ENCODE measurements around the gene LIMK1. TPM values are rescaled to one million over a fixed set of nuclear protein-coding genes. Genes with fewer than 3 reads are reported as not detected.

The LIMK1 gene
- total and polyA plus RNA-seq, 4 donors: 0.63 to 4.1 (median 3.4) TPM

- WGBS: 84% methylated on average over 17 of the region's 17 CpGs
- Histone ChIP-seq H3K4me3 (ENCODE audit: low read depth in 1 of 3, low read length in 3 of 3) (no peak overlapping the region), H3K9ac (ENCODE audit: low read depth in 1 of 2, low read length in 2 of 2) (no peak overlapping the region), H3K4me1 (ENCODE audit: control insufficient read depth in 4 of 4, insufficient read depth in 4 of 4, low read length in 3 of 4) (no peaks in the 10 kb centered on the region), H3K9me3 (ENCODE audit: control insufficient read depth in 4 of 4, low read length in 3 of 4) (no peaks in the 10 kb centered on the region), H3K27ac (ENCODE audit: low read depth in 1 of 2, low read length in 2 of 2) (no peak overlapping the region), H3K36me3 (ENCODE audit: control insufficient read depth in 4 of 4, insufficient read depth in 3 of 4, low read depth in 1 of 4, low read length in 3 of 4) (peaks cover 0 to 5% (median 0%) of the 10 kb centered on the region in 4 donors), H3K27me3 (ENCODE audit: control insufficient read depth in 4 of 4, insufficient read depth in 4 of 4, low read length in 3 of 4) (no peaks in the 10 kb centered on the region)
- TF ChIP-seq GABPA (IDR thresholded peaks at IDR 0.05 in 1 of 2, conservative IDR thresholded peaks at IDR 0.05 in 1 of 2) (no peak), NR2F2 (IDR thresholded peaks at IDR 0.05) (no peak), JUND (IDR thresholded peaks at IDR 0.05) (no peak), TAF1 (conservative IDR thresholded peaks at IDR 0.05) (no peak), SP1 (IDR thresholded peaks at IDR 0.05) (no peak), ATF3 (IDR thresholded peaks at IDR 0.05) (no peak), CTCF (IDR thresholded peaks at IDR 0.05; ENCODE audit: low read depth, low read length, missing input control) (no peak), ZBTB33 (IDR thresholded peaks at IDR 0.05) (no peak), RAD21 (IDR thresholded peaks at IDR 0.05) (no peak), FOXA1 (IDR thresholded peaks at IDR 0.05) (no peak), RXRA (IDR thresholded peaks at IDR 0.05) (no peak), FOXA2 (IDR thresholded peaks at IDR 0.05) (no peak), HNF4G (IDR thresholded peaks at IDR 0.05) (no peak), HNF4A (conservative IDR thresholded peaks at IDR 0.05) (no peak), MAX (IDR thresholded peaks at IDR 0.05) (no peak), EGR1 (IDR thresholded peaks at IDR 0.05; ENCODE audit: low read depth in 2 of 2) (no peak), YY1 (IDR thresholded peaks at IDR 0.05) (no peak), REST (IDR thresholded peaks at IDR 0.05) (no peak)
- DNase-seq (ENCODE audit: low spot score): no peak
Observed at GRCh38 chr7:74115326-74115725, 31.7 kb downstream of the LIMK1 start.

All from liver (tissue), 9 donors.